IgD-negative memory B cell (primary cell): ENCODE measurements around the gene CNP. TPM values are rescaled to one million over a fixed set of nuclear protein-coding genes. Genes with fewer than 3 reads are reported as not detected.
"Not testable (repeated sequence)": the region's sequence is repeated elsewhere in the genome, so short reads cannot be mapped to it uniquely, and the experiment has no call there.

Experiments
- H3K27ac Mint-ChIP-seq, 3 donors: one replicate each; pipeline ENCODE4 v1.8.0; 2020 to 2022; ENCODE audit warnings: mild to moderate bottlenecking in 3 of 3, mixed read lengths in 3 of 3, moderate library complexity in 1 of 3
- H3K27me3 Mint-ChIP-seq: one replicate; pipeline ENCODE4 v1.8.0; 2021; ENCODE audit warnings: mixed read lengths
- H3K36me3 Mint-ChIP-seq: one replicate; pipeline ENCODE4 v1.8.0; 2020; ENCODE audit warnings: mild to moderate bottlenecking, mixed read lengths
- H3K4me1 Mint-ChIP-seq, 3 donors: one replicate each; pipeline ENCODE4 v1.8.0; 2020 to 2022; ENCODE audit warnings: mixed read lengths in 3 of 3, mild to moderate bottlenecking in 1 of 3
- H3K4me3 Mint-ChIP-seq, 4 donors: one replicate each; pipeline ENCODE4 v1.8.0; 2020 to 2022; ENCODE audit warnings: mild to moderate bottlenecking in 4 of 4, mixed read lengths in 4 of 4, moderate library complexity in 3 of 4
- H3K9me3 Mint-ChIP-seq, 3 donors: one replicate each; pipeline ENCODE4 v1.8.0; 2020 to 2021; ENCODE audit warnings: mixed read lengths in 3 of 3, mild to moderate bottlenecking in 1 of 3
- polyA plus RNA-seq: library from polyadenylated mRNA; unstranded; fragments of 300-500 nt; fragmentation: Illumina TruSeq; gene quantifications from one replicate; pipeline ENCODE4 v1.2.3, GENCODE V29; 2021

CNP gene
- 53.0 TPM for polyA plus RNA-seq

- Mint-ChIP-seq H3K27ac (peak within 1 kb of the TSS; percentile 86 to 98 (median 91)), H3K4me1 (peaks cover 19 to 29% (median 25%) of the 10 kb centered on the region in 3 donors), H3K36me3 (peaks cover 1% of the 10 kb centered on the region), H3K27me3 (no peaks in the 10 kb centered on the region), H3K9me3 (no peaks in the 10 kb centered on the region), H3K4me3 (peak within 1 kb of the TSS; percentile 84 to 97 (median 90))
Observed at GRCh38 chr17:41966463-41967140, at the start of gene CNP. Gene CNP, plus strand, starts transcription at chr17:41966795. Its CDS starts 90 bp downstream, at chr17:41966885.

- Mint-ChIP-seq H3K4me1 (peaks cover 19 to 28% (median 27%) of the 10 kb centered on the region in 3 donors), H3K27ac (peak overlapping the region in 2 of 3 donors; percentile 62 to 72)
Observed at GRCh38 chr17:41917192-41917591, 49.4 kb upstream of the CNP start.

GRCh38 chr17:41917679-41918313 lies 48.8 kb upstream of the CNP start:
- H3K36me3 Mint-ChIP-seq = no peaks in the 10 kb centered on the region
- peaks cover 19 to 31% (median 30%) of the 10 kb centered on the region in 3 donors for H3K4me1 Mint-ChIP-seq
- peak overlapping the region in 2 of 3 donors; percentile 72 to 89 for H3K27ac Mint-ChIP-seq
- no peaks in the 10 kb centered on the region for H3K27me3 Mint-ChIP-seq
- H3K9me3 Mint-ChIP-seq = no peaks in the 10 kb centered on the region
- peak overlapping the region; percentile 92 to 97 (median 94) for H3K4me3 Mint-ChIP-seq

More at GRCh38 chr17:41917192-41917591, 49.4 kb upstream of the CNP start:
- Mint-ChIP-seq H3K27me3 (no peaks in the 10 kb centered on the region), H3K4me3 (peak overlapping the region; percentile 92 to 97 (median 94)), H3K36me3 (no peaks in the 10 kb centered on the region), H3K9me3 (no peaks in the 10 kb centered on the region)

GRCh38 chr17:41918314-41919164 lies 48.1 kb upstream of the CNP start, which contains the start of gene ACLY:
Gene ACLY, minus strand, starts transcription at chr17:41918951. Its CDS starts 5,078 bp downstream, at chr17:41913873.
- Mint-ChIP-seq H3K27ac (peak within 1 kb of the TSS; percentile 72 to 92 (median 89)), H3K4me1 (peaks cover 19 to 31% (median 30%) of the 10 kb centered on the region in 3 donors), H3K36me3 (no peaks in the 10 kb centered on the region), H3K27me3 (no peaks in the 10 kb centered on the region), H3K4me3 (peak within 1 kb of the TSS; percentile 92 to 97 (median 94)), H3K9me3 (no peaks in the 10 kb centered on the region)

- Mint-ChIP-seq H3K27me3 (no peaks in the 10 kb centered on the region), H3K9me3 (no peaks in the 10 kb centered on the region), H3K4me1 (peaks cover 19 to 26% (median 24%) of the 10 kb centered on the region in 3 donors), H3K4me3 (peak overlapping the region; percentile 92 to 97 (median 94)), H3K36me3 (no peaks in the 10 kb centered on the region), H3K27ac (peak overlapping the region; percentile 72 to 92 (median 89))
Observed at GRCh38 chr17:41919165-41919817, 47.3 kb upstream of the CNP start.

- H3K9me3 Mint-ChIP-seq = no peaks in the 10 kb centered on the region
- peak overlapping the region in 1 of 3 donors; percentile 72 for H3K27ac Mint-ChIP-seq
- H3K4me3 Mint-ChIP-seq = peak overlapping the region in 2 of 4 donors; percentile 92 to 97
- H3K36me3 Mint-ChIP-seq = no peaks in the 10 kb centered on the region
- H3K27me3 Mint-ChIP-seq = no peaks in the 10 kb centered on the region
- peaks cover 14 to 21% (median 21%) of the 10 kb centered on the region in 3 donors for H3K4me1 Mint-ChIP-seq
Observed at GRCh38 chr17:41919840-41920579, 46.6 kb upstream of the CNP start.

GRCh38 chr17:41920580-41920955 lies 46.0 kb upstream of the CNP start:
- peak overlapping the region in 1 of 3 donors; percentile 72 for H3K27ac Mint-ChIP-seq
- no peaks in the 10 kb centered on the region for H3K27me3 Mint-ChIP-seq
- H3K4me1 Mint-ChIP-seq = peaks cover 12 to 21% (median 19%) of the 10 kb centered on the region in 3 donors
- H3K9me3 Mint-ChIP-seq = no peaks in the 10 kb centered on the region
- peak overlapping the region in 1 of 4 donors; percentile 97 for H3K4me3 Mint-ChIP-seq
- H3K36me3 Mint-ChIP-seq = no peaks in the 10 kb centered on the region

GRCh38 chr17:41925991-41926590 lies 40.5 kb upstream of the CNP start:
- peak overlapping the region in 1 of 3 donors; percentile 25 for H3K27ac Mint-ChIP-seq
- peak overlapping the region in 1 of 4 donors; percentile 24 for H3K4me3 Mint-ChIP-seq
- no peaks in the 10 kb centered on the region for H3K27me3 Mint-ChIP-seq
- peaks cover 7 to 25% (median 24%) of the 10 kb centered on the region in 3 donors for H3K4me1 Mint-ChIP-seq
- no peaks in the 10 kb centered on the region for H3K36me3 Mint-ChIP-seq
- H3K9me3 Mint-ChIP-seq = no peaks in the 10 kb centered on the region

GRCh38 chr17:41928693-41929251 lies 37.8 kb upstream of the CNP start:
- Mint-ChIP-seq H3K9me3 (no peaks in the 10 kb centered on the region), H3K4me1 (peaks cover 11 to 29% (median 26%) of the 10 kb centered on the region in 3 donors), H3K27me3 (no peaks in the 10 kb centered on the region), H3K4me3 (peak overlapping the region in 3 of 4 donors; percentile 64 to 99 (median 89)), H3K27ac (peak overlapping the region in 2 of 3 donors; percentile 88 to 98), H3K36me3 (no peaks in the 10 kb centered on the region)

- Mint-ChIP-seq H3K9me3 (no peaks in the 10 kb centered on the region), H3K36me3 (no peaks in the 10 kb centered on the region), H3K4me3 (peak within 1 kb of the TSS; percentile 89 to 99 (median 98)), H3K27ac (peak within 1 kb of the TSS; percentile 88 to 99 (median 98)), H3K27me3 (no peaks in the 10 kb centered on the region), H3K4me1 (peaks cover 11 to 27% (median 26%) of the 10 kb centered on the region in 3 donors)
Observed at GRCh38 chr17:41930009-41930832, 36.4 kb upstream of the CNP start, which contains the start of gene ODAD4. Gene ODAD4, plus strand, starts transcription at chr17:41930617. Its CDS starts 107 bp downstream, at chr17:41930724.

- H3K9me3 Mint-ChIP-seq, H3K36me3 Mint-ChIP-seq, H3K27me3 Mint-ChIP-seq: not testable (repeated sequence)
- H3K4me3 Mint-ChIP-seq = peak overlapping the region; percentile 89 to 99 (median 98)
- H3K27ac Mint-ChIP-seq = peak overlapping the region; percentile 88 to 99 (median 98)
- H3K4me1 Mint-ChIP-seq = peaks cover 11 to 27% (median 26%) of the 10 kb centered on the region in 3 donors
Observed at GRCh38 chr17:41930833-41931156, 35.8 kb upstream of the CNP start.

- not testable (repeated sequence) for H3K9me3 Mint-ChIP-seq, H3K36me3 Mint-ChIP-seq, H3K27me3 Mint-ChIP-seq
- H3K4me3 Mint-ChIP-seq = peak overlapping the region in 1 of 4 donors; percentile 33
- peak overlapping the region in 1 of 3 donors; percentile 88 for H3K27ac Mint-ChIP-seq
- peaks cover 11 to 27% (median 22%) of the 10 kb centered on the region in 3 donors for H3K4me1 Mint-ChIP-seq
Observed at GRCh38 chr17:41931715-41932114, 34.9 kb upstream of the CNP start.
